Liver (tissue), 9 donors: ENCODE results near the gene MXD3. TPM values are rescaled to one million over a fixed set of nuclear protein-coding genes. Genes with fewer than 3 reads are reported as not detected.
A peak's percentile ranks its signal among the peaks of the same experiment; 100 is the strongest.

Source experiments
- DNase-seq: peaks from one replicate; pipeline ENCODE4 v3.0.0-alpha.2; 2017; ENCODE audit warnings: low spot score
- H3K27ac ChIP-seq, 2 donors: one replicate each; pipeline ENCODE4 v1.7.0; 2013; ENCODE audit warnings: inconsistent platforms in 2 of 2, low read length in 2 of 2, control low read depth in 1 of 2, low read depth in 1 of 2, mild to moderate bottlenecking in 1 of 2
- H3K27me3 ChIP-seq, 4 donors: one replicate each; pipeline versions ENCODE4 v1.6.1 to v1.7.0; 2013; ENCODE audit warnings: low read length in 3 of 4, inconsistent platforms in 1 of 4, mild to moderate bottlenecking in 1 of 4, moderate library complexity in 1 of 4; ENCODE audit not compliant: control insufficient read depth in 4 of 4, insufficient read depth in 4 of 4
- H3K36me3 ChIP-seq, 4 donors: one replicate each; pipeline versions ENCODE4 v1.6.1 to v1.7.0; 2013; ENCODE audit warnings: low read length in 3 of 4, mild to moderate bottlenecking in 3 of 4, low read depth in 1 of 4, moderate library complexity in 1 of 4; ENCODE audit not compliant: control insufficient read depth in 4 of 4, insufficient read depth in 3 of 4
- H3K4me1 ChIP-seq, 4 donors: one replicate each; pipeline versions ENCODE4 v1.6.1 to v1.7.0; 2013; ENCODE audit warnings: low read length in 3 of 4, mild to moderate bottlenecking in 3 of 4, moderate library complexity in 1 of 4; ENCODE audit not compliant: control insufficient read depth in 4 of 4, insufficient read depth in 4 of 4
- H3K4me3 ChIP-seq, 3 donors: one replicate each; pipeline versions ENCODE4 v1.6.1 to v1.7.0; 2013; ENCODE audit warnings: low read length in 3 of 3, control low read depth in 1 of 3, low read depth in 1 of 3, mild to moderate bottlenecking in 1 of 3
- H3K9ac ChIP-seq, 2 donors: one replicate each; pipeline ENCODE4 v1.7.0; 2013; ENCODE audit warnings: low read length in 2 of 2, mild to moderate bottlenecking in 2 of 2, moderate library complexity in 2 of 2, control low read depth in 1 of 2, low read depth in 1 of 2
- H3K9me3 ChIP-seq, 4 donors: one replicate each; pipeline versions ENCODE4 v1.6.1 to v1.7.0; 2013; ENCODE audit warnings: low read length in 3 of 4; ENCODE audit not compliant: control insufficient read depth in 4 of 4
- EGR1 ChIP-seq, 2 donors: IDR thresholded peaks; 2 replicates each; pipeline ENCODE4 v1.6.1; 2016 to 2018; ENCODE audit warnings: antibody characterized with exemption in 2 of 2, low read depth in 2 of 2
- FOXA1 ChIP-seq: IDR thresholded peaks from 2 replicates; pipeline ENCODE4 v1.6.1; 2016; ENCODE audit warnings: antibody characterized with exemption
- GABPA ChIP-seq, 2 donors: IDR thresholded peaks in 1 of 2; conservative IDR thresholded peaks in 1 of 2; 2 replicates each; pipeline ENCODE4 v1.6.1; 2016; ENCODE audit warnings: antibody characterized with exemption in 2 of 2, mild to moderate bottlenecking in 1 of 2, moderate library complexity in 1 of 2
- HNF4A ChIP-seq, 2 donors: conservative IDR thresholded peaks; 2 replicates each; pipeline ENCODE4 v1.6.1; 2016; ENCODE audit warnings: antibody characterized with exemption in 2 of 2, mild to moderate bottlenecking in 2 of 2
- JUND ChIP-seq, 2 donors: IDR thresholded peaks; 2 replicates each; pipeline ENCODE4 v1.6.1; 2016; ENCODE audit warnings: antibody characterized with exemption in 2 of 2
- MAX ChIP-seq: IDR thresholded peaks from 2 replicates; pipeline ENCODE4 v1.6.1; 2016; ENCODE audit warnings: antibody characterized with exemption
- NR2F2 ChIP-seq: IDR thresholded peaks from 2 replicates; pipeline ENCODE4 v1.6.1; 2016; ENCODE audit warnings: antibody characterized with exemption
- RAD21 ChIP-seq, 2 donors: IDR thresholded peaks; 2 replicates each; pipeline ENCODE4 v1.6.1; 2016; ENCODE audit warnings: antibody characterized with exemption in 2 of 2, mild to moderate bottlenecking in 2 of 2
- REST ChIP-seq: IDR thresholded peaks from 2 replicates; pipeline ENCODE4 v1.6.1; 2016; ENCODE audit warnings: antibody characterized with exemption, mild to moderate bottlenecking
- RXRA ChIP-seq, 2 donors: IDR thresholded peaks; 2 replicates each; pipeline ENCODE4 v1.6.1; 2017 to 2018; ENCODE audit warnings: antibody characterized with exemption in 2 of 2, mild to moderate bottlenecking in 1 of 2
- SP1 ChIP-seq: IDR thresholded peaks from 2 replicates; pipeline ENCODE4 v1.6.1; 2018; ENCODE audit warnings: antibody characterized with exemption, mild to moderate bottlenecking
- YY1 ChIP-seq: IDR thresholded peaks from 2 replicates; pipeline ENCODE4 v1.6.1; 2016; ENCODE audit warnings: antibody characterized with exemption, mild to moderate bottlenecking
- ZBTB33 ChIP-seq: IDR thresholded peaks from 2 replicates; pipeline ENCODE4 v1.6.1; 2016; ENCODE audit warnings: antibody characterized with exemption
- WGBS: extraction: QIAGEN DNeasy Blood & Tissue Kit; methylation state at CpG from one replicate; pipeline ENCODE4 v1.1.7; 2013; 5-methylcytosine and 5-hydroxymethylcytosine counted together
- polyA plus RNA-seq, 2 donors: library from polyadenylated mRNA; stranded (reverse) in 1 of 2; unstranded in 1 of 2; fragments of 200-250 nt in 1 of 2; fragments of >200 nt in 1 of 2; fragmentation: Nextera tagmentation in 1 of 2; extraction: Ambion mirVana in 1 of 2; gene quantifications; one replicate each; pipeline versions ENCODE4 v1.2.1 to v1.2.3, GENCODE V29; 2013 to 2015
- total RNA-seq, 2 donors: library from RNA; depleted of rRNA; stranded (reverse); fragments of >200 nt; gene quantifications; one replicate each; pipeline ENCODE4 v1.2.3, GENCODE V29; 2014
- TF ChIP-seq, protein P1 (sequence below): IDR thresholded peaks from 2 replicates; pipeline ENCODE4 v1.6.1; 2016; ENCODE audit warnings: antibody characterized with exemption
- TF ChIP-seq, protein P2 (sequence below): fragments of 150-350 bp; IDR thresholded peaks from 2 replicates; pipeline ENCODE4 v1.5.1; 2017; ENCODE audit warnings: improper control_type of control experiment, low read depth, low read length; ENCODE audit not compliant: missing input control
- donor health status: healthy.
- donor health status: healthy.
- donor health status: healthy.
- donor health status: healthy.
- donor health status: healthy.

Gene MXD3
- total and polyA plus RNA-seq, 4 donors, result 1.9 to 36.8 (median 7.0) TPM

- H3K4me3 ChIP-seq, result no peak overlapping the region
- no peak overlapping the region for H3K27ac ChIP-seq
- DNase-seq, result no peak
- TF ChIP-seq EGR1 (IDR thresholded peaks at IDR 0.05; ENCODE audit: low read depth in 2 of 2) (no peak), FOXA1 (no peak), YY1 (no peak)
- WGBS, result 83% methylated on average over 7 of the region's 7 CpGs
- H3K9me3 ChIP-seq, result no peaks in the 10 kb centered on the region
- no peaks in the 10 kb centered on the region for H3K27me3 ChIP-seq
- no peaks in the 10 kb centered on the region for H3K36me3 ChIP-seq
- peaks cover 4 to 9% (median 6%) of the 10 kb centered on the region in 4 donors for H3K4me1 ChIP-seq
- H3K9ac ChIP-seq, result no peak overlapping the region
These were observed 9.2 kb upstream of the MXD3 start for GRCh38 chr5:177320879-177321278.

DNA sequence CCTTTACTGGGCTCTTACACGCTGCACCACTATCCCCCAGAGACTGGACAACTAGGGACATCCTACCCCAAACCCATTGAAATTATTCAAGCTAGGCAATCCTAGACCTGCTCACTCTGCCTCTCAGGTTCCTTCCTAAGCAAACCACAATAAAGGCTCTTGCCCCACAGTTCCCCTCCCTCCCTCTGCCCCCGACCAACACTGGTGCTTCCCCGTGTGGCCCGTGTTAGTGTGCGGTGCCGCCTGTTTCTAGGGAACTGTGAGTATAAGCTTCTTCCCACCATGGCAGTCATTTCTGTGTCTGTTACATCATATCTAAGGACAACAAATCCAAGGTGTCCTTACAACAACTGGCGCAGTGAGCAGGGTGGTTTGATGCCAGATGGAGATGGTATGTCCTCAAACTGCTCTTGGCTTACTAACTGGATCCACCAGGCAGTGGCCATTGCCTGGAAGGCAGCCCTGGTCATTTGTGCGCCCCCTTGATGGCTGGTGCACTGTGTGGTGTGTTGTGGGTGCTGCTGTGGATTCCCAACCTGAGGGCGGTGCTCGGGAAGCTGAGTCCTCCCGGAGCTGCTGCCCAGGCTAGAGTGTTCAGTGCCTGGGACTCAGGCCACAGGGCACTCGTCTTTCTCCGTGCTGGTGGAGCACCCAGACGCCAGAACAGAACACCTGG, 8.4 kb upstream of the MXD3 start:
- TF ChIP-seq, protein P1, sequence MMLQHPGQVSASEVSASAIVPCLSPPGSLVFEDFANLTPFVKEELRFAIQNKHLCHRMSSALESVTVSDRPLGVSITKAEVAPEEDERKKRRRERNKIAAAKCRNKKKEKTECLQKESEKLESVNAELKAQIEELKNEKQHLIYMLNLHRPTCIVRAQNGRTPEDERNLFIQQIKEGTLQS, result no peak
- TF ChIP-seq JUND (IDR thresholded peaks at IDR 0.05) (no peak), MAX (no peak), ZBTB33 (no peak), NR2F2 (no peak), GABPA (IDR thresholded peaks at IDR 0.05 in 1 of 2, conservative IDR thresholded peaks at IDR 0.05 in 1 of 2) (no peak), YY1 (no peak), EGR1 (IDR thresholded peaks at IDR 0.05; ENCODE audit: low read depth in 2 of 2) (no peak), HNF4A (conservative IDR thresholded peaks at IDR 0.05) (no peak), FOXA1 (no peak)
- Histone ChIP-seq H3K27ac (no peak overlapping the region), H3K36me3 (no peaks in the 10 kb centered on the region), H3K9ac (no peak overlapping the region), H3K4me3 (no peak overlapping the region), H3K4me1 (peaks cover 1 to 5% (median 4%) of the 10 kb centered on the region in 4 donors), H3K9me3 (no peaks in the 10 kb centered on the region), H3K27me3 (no peaks in the 10 kb centered on the region)
- no peak for DNase-seq
- WGBS, result 94% methylated on average over 14 of the region's 14 CpGs

DNA sequence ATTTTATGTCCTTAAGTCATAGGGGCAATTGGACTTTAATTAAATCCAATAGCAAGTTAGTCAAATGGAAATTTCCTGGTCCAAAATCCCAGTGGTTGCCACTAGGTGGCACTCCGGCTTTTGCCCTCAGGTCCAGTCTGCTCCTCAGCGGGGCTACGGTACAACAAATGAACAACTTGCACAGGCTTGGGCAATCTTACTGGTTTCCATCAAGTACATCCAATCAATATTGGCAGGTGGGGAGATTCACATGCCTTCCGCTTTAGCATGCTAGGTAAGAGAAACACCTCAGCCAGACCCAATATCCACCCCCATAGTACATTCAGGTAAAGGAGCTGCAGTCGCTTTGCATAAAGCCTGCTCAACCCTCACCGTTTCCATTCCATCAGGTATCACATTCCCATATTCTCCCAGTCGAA, 6.3 kb upstream of the MXD3 start:
- Histone ChIP-seq H3K36me3 (no peaks in the 10 kb centered on the region), H3K9ac (no peak overlapping the region), H3K27me3 (no peaks in the 10 kb centered on the region), H3K27ac (no peak overlapping the region), H3K9me3 (no peaks in the 10 kb centered on the region), H3K4me3 (no peak overlapping the region), H3K4me1 (peaks cover 1 to 6% (median 4%) of the 10 kb centered on the region in 4 donors)
- WGBS, result 25% methylated on average over 7 of the region's 7 CpGs
- peak; percentile 80 for DNase-seq
- no peak for TF ChIP-seq ZBTB33
- peak; percentile 74 for TF ChIP-seq SP1
- TF ChIP-seq, protein P1, result no peak
- TF ChIP-seq MAX, result no peak
- peak; percentile 22 for TF ChIP-seq REST
- TF ChIP-seq, protein P2, sequence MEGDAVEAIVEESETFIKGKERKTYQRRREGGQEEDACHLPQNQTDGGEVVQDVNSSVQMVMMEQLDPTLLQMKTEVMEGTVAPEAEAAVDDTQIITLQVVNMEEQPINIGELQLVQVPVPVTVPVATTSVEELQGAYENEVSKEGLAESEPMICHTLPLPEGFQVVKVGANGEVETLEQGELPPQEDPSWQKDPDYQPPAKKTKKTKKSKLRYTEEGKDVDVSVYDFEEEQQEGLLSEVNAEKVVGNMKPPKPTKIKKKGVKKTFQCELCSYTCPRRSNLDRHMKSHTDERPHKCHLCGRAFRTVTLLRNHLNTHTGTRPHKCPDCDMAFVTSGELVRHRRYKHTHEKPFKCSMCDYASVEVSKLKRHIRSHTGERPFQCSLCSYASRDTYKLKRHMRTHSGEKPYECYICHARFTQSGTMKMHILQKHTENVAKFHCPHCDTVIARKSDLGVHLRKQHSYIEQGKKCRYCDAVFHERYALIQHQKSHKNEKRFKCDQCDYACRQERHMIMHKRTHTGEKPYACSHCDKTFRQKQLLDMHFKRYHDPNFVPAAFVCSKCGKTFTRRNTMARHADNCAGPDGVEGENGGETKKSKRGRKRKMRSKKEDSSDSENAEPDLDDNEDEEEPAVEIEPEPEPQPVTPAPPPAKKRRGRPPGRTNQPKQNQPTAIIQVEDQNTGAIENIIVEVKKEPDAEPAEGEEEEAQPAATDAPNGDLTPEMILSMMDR, result peak; percentile 94
- peak; percentile 52 for TF ChIP-seq YY1
- no peak for TF ChIP-seq EGR1 (IDR thresholded peaks at IDR 0.05; ENCODE audit: low read depth in 2 of 2)
- peak; percentile 51 to 78 for TF ChIP-seq RXRA (IDR thresholded peaks at IDR 0.05)
- peak; percentile 98 to 99 for TF ChIP-seq RAD21 (IDR thresholded peaks at IDR 0.05)
- TF ChIP-seq FOXA1, result no peak
